Esophagus squamous epithelium (tissue), 5 donors: ENCODE results near the gene FAIM2. TPM values are rescaled to one million over a fixed set of nuclear protein-coding genes. Genes with fewer than 3 reads are reported as not detected.

Source experiments
- DNase-seq: peaks from one replicate; lab custom pipeline; 2025; lab: John Stamatoyannopoulos, UW
- H3K27ac ChIP-seq, 4 donors: fragments of 200-600 bp; sonication (generic); one replicate each; pipeline ENCODE4 v1.5.1; 2016 to 2019; ENCODE audit warnings: mild to moderate bottlenecking in 1 of 4
- H3K27me3 ChIP-seq, 4 donors: fragments of 200-600 bp; sonication (generic); 1 replicate in 3 of 4; 2 replicates in 1 of 4; pipeline versions ENCODE4 v1.5.1 to v1.6.0; 2017 to 2021; ENCODE audit warnings: antibody characterized with exemption in 1 of 4
- H3K36me3 ChIP-seq, 3 donors: fragments of 200-600 bp; sonication (generic); one replicate each; pipeline ENCODE4 v1.5.1; 2016 to 2019
- H3K4me1 ChIP-seq, 3 donors: fragments of 200-600 bp; sonication (generic); one replicate each; pipeline ENCODE4 v1.5.1; 2017 to 2019
- H3K4me3 ChIP-seq, 4 donors: fragments of 200-600 bp; sonication (generic); 1 replicate in 3 of 4; 2 replicates in 1 of 4; pipeline ENCODE4 v1.5.1; 2016 to 2019; ENCODE audit warnings: mild to moderate bottlenecking in 2 of 4, moderate library complexity in 1 of 4
- H3K9me3 ChIP-seq, 3 donors: fragments of 200-600 bp; sonication (generic); one replicate each; pipeline ENCODE4 v1.5.1; 2016 to 2019
- POLR2A ChIP-seq, 4 donors: fragments of 450-650 bp; IDR thresholded peaks; one replicate each; pipeline ENCODE4 v1.6.1; 2017; ENCODE audit warnings: antibody characterized with exemption in 4 of 4, mild to moderate bottlenecking in 4 of 4, moderate library complexity in 3 of 4
- WGBS, 2 donors: methylation state at CpG; one replicate each; pipeline ENCODE4 v1.1.5; 2018; 5-methylcytosine and 5-hydroxymethylcytosine counted together
- intact Hi-C: fragments of 100-400 bp; cut with DNase I; formaldehyde crosslinking; loops from one replicate; pipeline ENCODE4 v1.15.0; 2022
- total RNA-seq, 4 donors: library from RNA; depleted of rRNA; stranded (reverse); fragments of >200 nt; gene quantifications; one replicate each; pipeline ENCODE4 v1.1.0, GENCODE V29; 2016
- TF ChIP-seq, protein P1 (sequence below), 6 experiments: fragments of 450-650 bp in 4 of 6; fragments of 200-600 bp in 2 of 6; sonication (generic) in 2 of 6; IDR thresholded peaks; one replicate each; pipeline ENCODE4 v1.5.1; 2016 to 2019; ENCODE audit warnings: antibody characterized with exemption in 6 of 6, mild to moderate bottlenecking in 4 of 6, moderate library complexity in 4 of 6
- donor health status: DM: yes; HTN: yes; CAD: no.

The FAIM2 gene
- total RNA-seq, 4 donors from 2014 or later = 0.13 to 2.9 (median 0.23) TPM

- intact Hi-C loops = no loop called here
- peak overlapping the region in 1 of 4 donors; percentile 3 for H3K27ac ChIP-seq
- H3K4me3 ChIP-seq = no peak overlapping the region
- WGBS, 2 donors = 64 to 75% methylated on average over 1 to 5 of the region's 7 CpGs
- H3K4me1 ChIP-seq = peaks cover 3 to 67% (median 13%) of the 10 kb centered on the region in 3 donors
- H3K9me3 ChIP-seq = no peaks in the 10 kb centered on the region
- no peak for TF ChIP-seq POLR2A (IDR thresholded peaks at IDR 0.05)
- TF ChIP-seq, protein P1, sequence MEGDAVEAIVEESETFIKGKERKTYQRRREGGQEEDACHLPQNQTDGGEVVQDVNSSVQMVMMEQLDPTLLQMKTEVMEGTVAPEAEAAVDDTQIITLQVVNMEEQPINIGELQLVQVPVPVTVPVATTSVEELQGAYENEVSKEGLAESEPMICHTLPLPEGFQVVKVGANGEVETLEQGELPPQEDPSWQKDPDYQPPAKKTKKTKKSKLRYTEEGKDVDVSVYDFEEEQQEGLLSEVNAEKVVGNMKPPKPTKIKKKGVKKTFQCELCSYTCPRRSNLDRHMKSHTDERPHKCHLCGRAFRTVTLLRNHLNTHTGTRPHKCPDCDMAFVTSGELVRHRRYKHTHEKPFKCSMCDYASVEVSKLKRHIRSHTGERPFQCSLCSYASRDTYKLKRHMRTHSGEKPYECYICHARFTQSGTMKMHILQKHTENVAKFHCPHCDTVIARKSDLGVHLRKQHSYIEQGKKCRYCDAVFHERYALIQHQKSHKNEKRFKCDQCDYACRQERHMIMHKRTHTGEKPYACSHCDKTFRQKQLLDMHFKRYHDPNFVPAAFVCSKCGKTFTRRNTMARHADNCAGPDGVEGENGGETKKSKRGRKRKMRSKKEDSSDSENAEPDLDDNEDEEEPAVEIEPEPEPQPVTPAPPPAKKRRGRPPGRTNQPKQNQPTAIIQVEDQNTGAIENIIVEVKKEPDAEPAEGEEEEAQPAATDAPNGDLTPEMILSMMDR (IDR thresholded peaks at IDR 0.05) = no peak
- H3K27me3 ChIP-seq = no peaks in the 10 kb centered on the region
- H3K36me3 ChIP-seq = no peaks in the 10 kb centered on the region
- DNase-seq = no peak
Observed at GRCh38 chr12:49929581-49929980, 25.9 kb upstream of the FAIM2 start.

DNA sequence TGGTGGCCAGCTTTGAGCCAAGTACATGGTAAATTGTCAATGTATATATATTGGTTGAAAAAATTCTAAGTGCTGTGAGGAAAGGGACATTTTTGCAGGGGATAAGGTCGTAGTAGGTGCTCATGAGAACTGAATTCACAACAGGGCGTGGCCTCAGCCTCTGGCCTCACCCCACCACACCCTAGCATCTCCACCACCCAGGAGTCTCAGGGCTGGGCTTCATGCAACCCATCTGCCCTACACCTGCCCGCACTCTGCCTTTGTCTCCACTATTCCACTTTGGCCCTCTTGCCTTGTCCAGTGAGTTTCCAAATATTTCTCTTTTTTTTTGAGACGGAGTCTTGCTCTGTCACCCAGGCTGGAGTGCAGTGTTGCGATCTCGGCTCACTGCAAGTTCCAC is 24.8 kb upstream of the FAIM2 start:
- Histone ChIP-seq H3K27ac (no peak overlapping the region), H3K9me3 (no peaks in the 10 kb centered on the region), H3K27me3 (no peaks in the 10 kb centered on the region), H3K4me3 (no peak overlapping the region), H3K36me3 (no peaks in the 10 kb centered on the region), H3K4me1 (peaks cover 3 to 62% (median 13%) of the 10 kb centered on the region in 3 donors)
- no peak for TF ChIP-seq POLR2A (IDR thresholded peaks at IDR 0.05)
- TF ChIP-seq, protein P1 (IDR thresholded peaks at IDR 0.05) = no peak
- 86 to 88% methylated on average over 6 of the region's 6 CpGs for WGBS, 2 donors
- intact Hi-C loops = no loop called here
- DNase-seq = no peak

DNA sequence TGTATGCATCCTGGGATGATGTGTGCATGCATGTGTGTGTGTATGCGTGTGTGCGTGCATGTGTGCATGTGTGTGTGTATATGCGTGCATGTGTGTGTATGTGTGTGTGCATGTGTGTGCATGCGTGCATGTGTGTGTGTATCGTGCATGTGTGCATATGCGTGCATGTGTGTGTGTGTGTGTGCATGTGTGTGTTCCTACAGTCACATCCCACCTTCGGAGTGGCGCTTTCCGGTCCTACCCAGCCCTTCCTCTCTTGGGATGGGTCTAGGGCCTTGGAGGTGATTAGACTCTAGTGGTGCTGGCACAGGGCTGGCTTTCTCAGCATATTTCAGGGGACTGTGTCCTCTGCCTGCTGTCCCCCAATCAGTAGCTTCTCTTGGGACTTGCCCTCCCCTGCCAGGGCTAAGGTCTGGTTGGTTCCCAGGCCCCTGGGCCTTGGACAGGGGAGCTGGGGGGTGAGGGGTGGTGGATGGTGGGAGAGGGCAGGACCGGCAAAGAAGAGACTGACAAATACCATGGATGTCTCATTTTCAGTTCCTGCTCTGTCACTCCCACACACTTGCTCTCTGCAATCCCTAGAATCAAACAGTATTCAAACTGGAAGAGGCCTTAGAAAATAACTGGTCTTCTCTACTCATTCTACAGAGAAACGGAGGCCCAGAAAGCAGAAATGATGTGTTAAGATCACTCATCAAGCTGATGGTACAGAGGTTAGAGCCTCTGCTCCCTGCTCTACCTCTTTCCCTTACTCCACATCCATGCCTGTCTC is 21.9 kb upstream of the FAIM2 start:
- H3K9me3 ChIP-seq = no peaks in the 10 kb centered on the region
- TF ChIP-seq, protein P1 (IDR thresholded peaks at IDR 0.05) = no peak
- TF ChIP-seq POLR2A (IDR thresholded peaks at IDR 0.05) = no peak
- no peaks in the 10 kb centered on the region for H3K36me3 ChIP-seq
- no peaks in the 10 kb centered on the region for H3K27me3 ChIP-seq
- intact Hi-C loops = no loop called here
- no peak overlapping the region for H3K4me3 ChIP-seq
- DNase-seq = no peak
- WGBS, 2 donors = 91 to 93% methylated on average over 9 to 10 of the region's 11 CpGs
- no peak overlapping the region for H3K27ac ChIP-seq
- H3K4me1 ChIP-seq = peaks cover under 1 to 61% (median 8%) of the 10 kb centered on the region in 3 donors

GRCh38 chr12:49924628-49925246 is 21.0 kb upstream of the FAIM2 start:
- Histone ChIP-seq H3K9me3 (no peaks in the 10 kb centered on the region), H3K27ac (no peak overlapping the region), H3K27me3 (no peaks in the 10 kb centered on the region), H3K36me3 (no peaks in the 10 kb centered on the region), H3K4me1 (peaks cover 6 to 62% (median 8%) of the 10 kb centered on the region in 3 donors), H3K4me3 (no peak overlapping the region)
- no peak for DNase-seq
- WGBS, 2 donors = 66 to 79% methylated on average over 4 to 5 of the region's 7 CpGs
- intact Hi-C loops = no loop called here
- TF ChIP-seq POLR2A (IDR thresholded peaks at IDR 0.05) = no peak
- TF ChIP-seq, protein P1 (IDR thresholded peaks at IDR 0.05) = no peak
